SHP77 treated with DMSO at 0.1 percent for 48 hours (cell line): ENCODE results near the gene CCM2L.
"Not testable (repeated sequence)": the region's sequence is repeated elsewhere in the genome, so short reads cannot be mapped to it uniquely, and the experiment has no call there.

Experiments used
- DNase-seq: peaks from one replicate; lab custom pipeline; 2025; lab: John Stamatoyannopoulos, UW

The CCM2L gene

GRCh38 chr20:32031007-32031958 is 21.0 kb downstream of the CCM2L start:
- DNase-seq, result peak; percentile 43

- DNase-seq, result no peak
Observed at GRCh38 chr20:32033316-32033715, 23.1 kb downstream of the CCM2L start.

GRCh38 chr20:32033721-32034120 is 23.5 kb downstream of the CCM2L start:
- not testable (repeated sequence) for DNase-seq

GRCh38 chr20:32034581-32035425 is 24.6 kb downstream of the CCM2L start:
- DNase-seq, result no peak

GRCh38 chr20:32035426-32035779 is 25.2 kb downstream of the CCM2L start:
- DNase-seq, result no peak

GRCh38 chr20:32036252-32036651 is 26.0 kb downstream of the CCM2L start:
- no peak for DNase-seq

- no peak for DNase-seq
Observed at GRCh38 chr20:32036716-32037485, 26.7 kb downstream of the CCM2L start.

GRCh38 chr20:32037929-32038328 is 27.7 kb downstream of the CCM2L start:
- no peak for DNase-seq

GRCh38 chr20:32040142-32040953 is 30.1 kb downstream of the CCM2L start:
- no peak for DNase-seq

GRCh38 chr20:32045999-32046398 is 35.8 kb downstream of the CCM2L start:
- no peak for DNase-seq

GRCh38 chr20:32050324-32050841 is 40.1 kb downstream of the CCM2L start:
- DNase-seq, result no peak

GRCh38 chr20:32050851-32051556 is 40.8 kb downstream of the CCM2L start:
- DNase-seq, result no peak

- DNase-seq, result no peak
Observed at GRCh38 chr20:32051720-32052089, 41.5 kb downstream of the CCM2L start.

- DNase-seq, result no peak
Observed at GRCh38 chr20:32052090-32052777, 42.0 kb downstream of the CCM2L start, which contains the start of gene HCK. Gene HCK (plus strand): TSS chr20:32052242.

GRCh38 chr20:32052778-32053362 is 42.6 kb downstream of the CCM2L start:
- no peak for DNase-seq

GRCh38 chr20:32053648-32054047 is 43.4 kb downstream of the CCM2L start:
- DNase-seq, result no peak

- no peak for DNase-seq
Observed at GRCh38 chr20:32056708-32057483, 46.7 kb downstream of the CCM2L start.

- DNase-seq, result no peak
Observed at GRCh38 chr20:32057656-32058184, 47.5 kb downstream of the CCM2L start.
